SK-N-SH (cell line): ENCODE results near the gene SAMD14. TPM values are rescaled to one million over a fixed set of nuclear protein-coding genes. Genes with fewer than 3 reads are reported as not detected.
A peak's percentile ranks its signal among the peaks of the same experiment; 100 is the strongest.

Experiments
- CTCF ChIA-PET: fragments of 300-600, 350-600 bp; formaldehyde crosslinking; extraction: SDS; loops from one replicate; lab custom pipeline; 2021; lab: Yijun Ruan, JAX
- POLR2A ChIA-PET: fragments of 350-600 bp; sonication (Branson Sonifier 250); formaldehyde crosslinking; extraction: SDS; loops from one replicate; lab custom pipeline; 2020; ENCODE audit warnings: antibody characterized with exemption, inconsistent platforms; lab: Yijun Ruan, JAX
- DNase-seq: peaks from one replicate; pipeline ENCODE4 v3.0.0; 2012
- H2AFZ ChIP-seq: fragments of 200-600 bp; sonication (generic); 2 replicates; pipeline ENCODE4 v1.8.1; 2016; ENCODE audit warnings: antibody characterized with exemption, mild to moderate bottlenecking, low read depth
- H3F3A ChIP-seq: fragments of 200-600 bp; sonication (generic); replicated peaks from 2 replicates; pipeline ENCODE3; 2016; ENCODE audit warnings: antibody characterized with exemption, mild to moderate bottlenecking; ENCODE audit not compliant: insufficient read depth
- H3K27ac ChIP-seq, 2 experiments: fragments of 200-500 bp in 1 of 2; fragments of 200-600 bp in 1 of 2; sonication (Bioruptor generic) in 1 of 2; sonication (generic), shearing (Covaris generic) in 1 of 2; 2 replicates each; pipeline versions ENCODE4 v1.5.1 to v1.6.1; 2014 to 2016; ENCODE audit warnings: low read depth in 2 of 2, inconsistent platforms in 1 of 2, low read length in 1 of 2, mild to moderate bottlenecking in 1 of 2, mixed read lengths in 1 of 2
- H3K27me3 ChIP-seq: fragments of 200-600 bp; sonication (generic), shearing (Covaris generic); 2 replicates; pipeline ENCODE4 v1.6.1; 2016; ENCODE audit warnings: mixed run types; ENCODE audit not compliant: insufficient read depth
- H3K36me3 ChIP-seq, 2 experiments: fragments of 200-500 bp in 1 of 2; fragments of 200-600 bp in 1 of 2; sonication (Bioruptor generic) in 1 of 2; sonication (generic) in 1 of 2; replicated peaks in 1 of 2; 2 replicates each; pipeline versions ENCODE3 to v1.5.1; 2014 to 2016; ENCODE audit warnings: low read length in 1 of 2, mild to moderate bottlenecking in 1 of 2; ENCODE audit not compliant: insufficient read depth in 2 of 2, control insufficient read depth in 1 of 2
- H3K4me1 ChIP-seq, 2 experiments: fragments of 200-500 bp in 1 of 2; fragments of 200-600 bp in 1 of 2; sonication (Bioruptor generic) in 1 of 2; sonication (generic), shearing (Covaris generic) in 1 of 2; 2 replicates each; pipeline versions ENCODE4 v1.5.1 to v1.6.1; 2014 to 2016; ENCODE audit warnings: low read depth in 1 of 2, low read length in 1 of 2, mixed run types in 1 of 2; ENCODE audit not compliant: insufficient read depth in 2 of 2, control insufficient read depth in 1 of 2
- H3K4me2 ChIP-seq: fragments of 200-600 bp; sonication (generic), shearing (Covaris generic); 2 replicates; pipeline ENCODE4 v1.6.1; 2017; ENCODE audit warnings: mixed run types
- H3K4me3 ChIP-seq, 2 experiments: fragments of 200-500 bp in 1 of 2; fragments of 200-600 bp in 1 of 2; sonication (Bioruptor generic) in 1 of 2; sonication (generic), shearing (Covaris generic) in 1 of 2; 2 replicates each; pipeline versions ENCODE4 v1.5.1 to v1.8.1; 2014 to 2016; ENCODE audit warnings: low read depth in 2 of 2, inconsistent platforms in 1 of 2, low read length in 1 of 2, mild to moderate bottlenecking in 1 of 2, mixed read lengths in 1 of 2, moderate library complexity in 1 of 2
- H3K79me2 ChIP-seq: fragments of 200-600 bp; sonication (generic); 2 replicates; pipeline ENCODE4 v1.8.1; 2017; ENCODE audit warnings: mild to moderate bottlenecking; ENCODE audit not compliant: insufficient read depth
- H3K9ac ChIP-seq: fragments of 200-600 bp; sonication (generic); 2 replicates; pipeline ENCODE4 v1.6.1; 2017; ENCODE audit warnings: mixed run types
- H3K9me2 ChIP-seq: fragments of 200-600 bp; sonication (generic); 2 replicates; pipeline ENCODE4 v1.6.1; 2017; ENCODE audit warnings: mixed run types
- H3K9me3 ChIP-seq: fragments of 200-600 bp; sonication (generic); 2 replicates; pipeline ENCODE4 v1.6.1; 2017; ENCODE audit warnings: mixed run types, mild to moderate bottlenecking, moderate library complexity
- H4K20me1 ChIP-seq: fragments of 200-600 bp; sonication (generic); 2 replicates; pipeline ENCODE4 v1.6.1; 2017; ENCODE audit warnings: mild to moderate bottlenecking, mixed run types; ENCODE audit not compliant: insufficient read depth
- ELF1 ChIP-seq: IDR thresholded peaks from 2 replicates; pipeline ENCODE4 v1.4.0; 2012
- EZH2phosphoT487 ChIP-seq: fragments of 200-600 bp; sonication (generic); IDR thresholded peaks from 2 replicates; pipeline ENCODE4 v1.6.1; 2017; ENCODE audit warnings: low read depth, mixed run types, mild to moderate bottlenecking, antibody characterized with exemption, moderate library complexity, borderline replicate concordance
- FOXM1 ChIP-seq: IDR thresholded peaks from 2 replicates; pipeline ENCODE4 v1.4.0; 2012; ENCODE audit warnings: low read depth, mild to moderate bottlenecking
- IRF3 ChIP-seq: fragments of 150-350 bp; IDR thresholded peaks from 2 replicates; pipeline ENCODE4 v1.6.1; 2016; ENCODE audit warnings: mild to moderate bottlenecking, low read depth, low read length
- JUND ChIP-seq: IDR thresholded peaks from 2 replicates; pipeline ENCODE4 v1.4.0; 2012
- MAX ChIP-seq: IDR thresholded peaks from 2 replicates; pipeline ENCODE4 v1.4.0; 2012; ENCODE audit warnings: low read depth
- PBX3 ChIP-seq: IDR thresholded peaks from 2 replicates; pipeline ENCODE4; 2012
- POLR2AphosphoS5 ChIP-seq: IDR thresholded peaks from 2 replicates; pipeline ENCODE4 v1.6.1; 2012; ENCODE audit warnings: low read depth, low read length
- RCOR1 ChIP-seq: fragments of 150-350 bp; IDR thresholded peaks from 2 replicates; pipeline ENCODE4 v1.6.1; 2017; ENCODE audit warnings: antibody characterized with exemption, low read length
- TCF12 ChIP-seq: IDR thresholded peaks from 2 replicates; pipeline ENCODE4 v1.4.0; 2012
- USF1 ChIP-seq: IDR thresholded peaks from 2 replicates; pipeline ENCODE4 v1.4.0; 2012; ENCODE audit warnings: low read depth, borderline replicate concordance
- WGBS: methylation state at CpG from one replicate; pipeline ENCODE4 v1.1.6; 2017; ENCODE audit warnings: low lambda C conversion rate; 5-methylcytosine and 5-hydroxymethylcytosine counted together
- polyA plus RNA-seq, 3 experiments: library from polyadenylated mRNA; depleted of rRNA; stranded (reverse); fragments of >200 nt; gene quantifications; 2 replicates each; pipeline ENCODE4 v1.2.3, GENCODE V29; 2012

Gene SAMD14
- polyA plus RNA-seq, 1 of the 3 experiments (the other 2 are of a cell fraction), result 3.4 TPM

- TF ChIP-seq USF1 (no peak), MAX (no peak)
Observed at GRCh38 chr17:50078430-50078829, 51.5 kb downstream of the SAMD14 start (continued).

- H2AFZ ChIP-seq, result no peak overlapping the region
- peaks cover 90% of the 10 kb centered on the region for H3F3A ChIP-seq
- no peak overlapping the region for H3K9ac ChIP-seq
- H3K4me1 ChIP-seq, result no peaks in the 10 kb centered on the region
- peaks cover 87% of the 10 kb centered on the region for H3K79me2 ChIP-seq
- H3K9me2 ChIP-seq, result no peaks in the 10 kb centered on the region
- H4K20me1 ChIP-seq, result peaks cover 88% of the 10 kb centered on the region
- CTCF ChIA-PET, result interaction anchor here (0.8 to 5.8 kb wide), 7 partner anchors 11 to 80 kb away, joined by 3 to 41 read pairs (median 19); partner anchors contain the start of gene ITGA3
- peaks cover 94% of the 10 kb centered on the region in 2 experiments for H3K36me3 ChIP-seq
- POLR2A ChIA-PET, result no interaction called here
- H3K4me3 ChIP-seq, result no peak overlapping the region
- no peaks in the 10 kb centered on the region for H3K9me3 ChIP-seq
- no peak overlapping the region for H3K4me2 ChIP-seq
- DNase-seq, result no peak
- WGBS, result 94% methylated on average over 37 of the region's 39 CpGs
- peak overlapping the region in 1 of 2 experiments; percentile 24; a peak in 1 of 4 replicates for H3K27ac ChIP-seq
- no peak for TF ChIP-seq PBX3
- no peak for TF ChIP-seq FOXM1
- TF ChIP-seq MAX, result no peak
- TF ChIP-seq EZH2phosphoT487, result no peak
- TF ChIP-seq JUND, result no peak
- TF ChIP-seq RCOR1, result no peak
- TF ChIP-seq IRF3, result no peak
- no peak for TF ChIP-seq ELF1
- no peak for TF ChIP-seq POLR2AphosphoS5
- TF ChIP-seq TCF12, result no peak
- no peak for TF ChIP-seq USF1
- no peaks in the 10 kb centered on the region for H3K27me3 ChIP-seq
Observed at GRCh38 chr17:50076591-50077235, 53.2 kb downstream of the SAMD14 start.
